ENCODE data around the gene BACH2.

Gene BACH2

DNA sequence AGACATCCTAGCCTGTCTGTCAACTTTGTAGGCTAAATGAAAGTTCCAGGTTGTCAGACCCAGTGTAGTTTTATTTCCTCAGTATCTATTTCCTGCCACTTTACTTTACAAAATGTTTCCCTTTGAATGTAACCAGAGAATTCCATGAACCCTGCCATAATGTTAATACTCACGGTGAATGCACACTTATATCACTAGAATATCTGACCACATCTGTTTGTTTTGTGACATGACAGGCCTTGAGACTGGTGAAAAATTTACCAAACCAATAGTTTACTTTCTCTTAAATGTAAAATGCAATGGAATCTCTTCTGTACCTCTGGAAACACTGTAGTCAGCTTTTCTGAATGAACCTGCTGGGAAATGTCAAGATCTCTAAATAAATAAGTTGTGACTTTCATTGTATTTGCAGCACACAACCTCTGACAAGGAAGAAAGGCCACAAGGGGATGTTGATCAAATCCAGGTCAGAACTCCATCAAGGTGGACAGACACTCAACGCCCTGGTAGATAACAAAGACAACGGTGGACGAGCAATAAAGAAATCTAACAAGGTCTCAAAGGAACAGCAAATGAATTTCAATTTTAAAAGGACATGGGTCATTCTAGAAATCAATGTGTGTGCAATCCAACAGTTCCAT, 59.2 kb downstream of the BACH2 start:
- DNase-seq = no peak

DNA sequence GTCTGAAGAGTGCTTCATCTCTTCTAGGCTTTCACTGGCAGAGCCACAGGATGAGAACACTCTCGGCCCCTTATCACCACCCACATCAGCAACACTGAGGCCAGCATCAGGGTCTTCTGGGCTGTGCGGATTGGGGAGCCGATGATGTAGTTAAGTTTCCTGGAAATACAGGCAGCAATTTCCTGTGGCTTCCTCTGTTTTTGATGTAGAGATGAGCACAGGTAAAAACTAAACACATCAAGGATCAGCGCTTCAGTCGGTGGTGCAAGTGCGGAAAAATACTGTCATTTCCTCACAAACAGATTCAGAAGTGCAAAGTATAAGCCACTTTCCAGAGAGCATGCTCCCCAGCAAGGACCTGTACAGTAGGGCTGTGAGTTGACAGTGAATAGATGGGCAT, 62.6 kb downstream of the BACH2 start:
- peak; percentile 67 to 91 (median 83) for DNase-seq

DNA sequence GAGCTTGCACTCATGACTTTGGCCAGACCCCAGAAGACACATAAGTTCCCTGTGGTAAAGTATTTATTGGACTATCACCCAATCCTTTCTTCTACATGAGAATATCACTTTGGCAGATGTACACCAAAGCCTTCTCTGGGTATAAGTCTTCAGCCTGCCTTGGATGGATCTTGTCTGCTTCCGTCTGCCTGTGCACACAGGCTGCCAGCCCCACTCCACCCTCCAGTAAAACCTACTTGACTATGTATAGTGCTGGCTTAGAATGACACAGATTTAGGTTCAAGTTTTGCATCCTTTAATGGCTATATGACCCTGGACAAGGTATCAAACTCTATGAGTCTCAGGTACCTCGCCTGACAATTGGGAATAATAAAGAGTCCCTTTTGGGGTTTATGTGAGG, 63.4 kb downstream of the BACH2 start:
- DNase-seq = peak in 4 of 6 experiments; percentile 9 to 39 (median 22)

DNA sequence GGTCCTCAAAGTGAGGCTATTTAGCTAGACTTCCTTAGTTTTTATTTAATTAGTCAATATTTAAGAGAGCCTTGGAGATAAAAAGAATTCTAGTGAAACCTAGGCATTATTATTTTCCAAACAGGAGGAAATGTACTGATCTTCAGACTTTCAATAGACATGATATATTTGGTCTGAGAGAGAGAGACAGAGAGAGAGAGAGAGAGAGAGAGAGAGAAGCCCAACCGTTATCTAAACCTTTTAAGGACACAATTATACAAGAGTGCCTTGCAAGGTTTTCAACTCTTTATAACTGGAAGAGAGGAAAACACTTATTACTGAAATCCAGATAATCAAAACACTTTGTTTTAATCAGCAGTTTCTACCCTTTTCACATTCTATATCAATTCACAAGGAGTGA, 64.8 kb downstream of the BACH2 start:
- DNase-seq = no peak

DNA sequence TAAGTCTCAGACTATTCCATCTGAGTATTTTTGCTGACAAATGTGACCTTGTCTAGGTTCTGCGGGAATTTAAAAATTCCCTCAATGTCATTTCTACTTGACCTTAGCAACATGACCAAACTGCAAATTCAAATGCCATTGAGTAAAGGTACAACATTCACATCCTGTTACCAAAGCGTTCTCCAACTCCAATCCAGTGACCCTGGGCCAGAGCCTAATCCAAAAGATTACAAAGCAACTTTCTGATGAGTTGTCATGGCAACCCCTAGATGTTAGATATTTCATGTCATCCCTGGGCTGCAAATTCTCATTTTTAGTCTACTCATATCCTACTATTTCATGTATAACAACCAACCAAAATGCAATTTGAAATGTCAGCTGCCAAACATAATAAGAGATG, 65.3 kb downstream of the BACH2 start:
- DNase-seq = no peak

DNA sequence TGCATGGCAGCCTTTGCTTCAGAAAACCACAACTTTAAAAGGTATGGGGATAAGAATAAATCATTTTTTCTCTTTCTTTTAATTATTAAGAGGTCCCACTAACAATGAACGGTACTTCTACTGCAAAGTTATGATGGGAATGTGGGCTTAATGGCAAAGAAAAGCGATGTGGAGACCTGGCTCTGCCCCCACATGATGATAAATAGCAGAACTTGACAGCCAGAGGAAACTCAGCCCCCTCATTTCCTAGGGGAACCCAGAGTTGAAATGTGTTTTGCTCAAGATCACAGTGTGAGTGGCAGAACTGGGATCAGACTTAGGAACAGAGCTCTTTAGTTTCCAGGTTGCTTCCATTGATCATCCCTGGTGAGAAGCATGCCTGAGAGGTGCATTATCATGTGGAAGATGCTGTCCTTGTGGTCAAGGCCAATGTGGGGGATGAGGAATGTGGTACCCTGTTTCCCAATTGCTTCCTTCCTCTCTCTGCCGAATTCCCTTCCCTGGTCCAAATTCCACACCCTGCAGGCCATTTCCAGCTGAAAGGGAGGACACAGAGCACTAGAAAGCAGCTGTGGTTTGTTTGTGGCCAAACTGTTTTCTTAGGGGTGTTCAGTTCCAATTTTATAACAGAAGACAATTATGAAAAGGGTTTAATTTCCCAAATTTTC, 66.0 kb downstream of the BACH2 start:
- DNase-seq = no peak

DNA sequence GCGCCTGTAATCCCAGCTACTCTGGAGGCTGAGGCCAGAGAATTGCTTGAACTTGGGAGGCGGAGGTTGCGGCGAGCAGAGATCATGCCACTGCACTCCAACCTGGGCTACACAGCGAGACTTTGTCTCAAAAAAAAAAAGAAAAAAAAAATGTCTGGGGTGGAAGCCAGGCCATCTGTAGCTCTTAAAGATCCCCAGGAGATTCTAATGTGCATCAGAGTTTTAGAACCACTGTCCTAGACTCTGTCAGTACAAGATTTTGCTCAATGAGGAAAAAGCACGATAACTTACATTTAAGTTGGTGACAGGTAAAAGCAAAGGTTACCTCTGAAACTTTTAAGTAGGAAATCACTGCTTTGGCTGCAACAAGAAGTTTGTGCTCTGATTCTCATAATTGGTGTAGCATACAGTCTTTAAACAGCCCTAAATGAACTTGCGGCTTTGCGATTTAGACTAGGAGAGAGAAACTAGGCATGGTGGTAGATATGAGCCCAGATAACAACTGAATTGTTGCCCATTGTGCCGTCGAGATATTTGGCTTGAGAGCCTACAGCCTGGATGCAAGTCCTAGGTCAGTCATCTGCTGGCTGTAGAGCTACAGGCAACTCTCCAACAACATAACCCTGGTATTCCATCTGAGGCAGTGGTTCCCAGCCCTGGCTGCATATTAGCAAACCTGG, 67.2 kb downstream of the BACH2 start:
- DNase-seq = peak in 2 of 6 experiments; percentile 21 to 26

DNA sequence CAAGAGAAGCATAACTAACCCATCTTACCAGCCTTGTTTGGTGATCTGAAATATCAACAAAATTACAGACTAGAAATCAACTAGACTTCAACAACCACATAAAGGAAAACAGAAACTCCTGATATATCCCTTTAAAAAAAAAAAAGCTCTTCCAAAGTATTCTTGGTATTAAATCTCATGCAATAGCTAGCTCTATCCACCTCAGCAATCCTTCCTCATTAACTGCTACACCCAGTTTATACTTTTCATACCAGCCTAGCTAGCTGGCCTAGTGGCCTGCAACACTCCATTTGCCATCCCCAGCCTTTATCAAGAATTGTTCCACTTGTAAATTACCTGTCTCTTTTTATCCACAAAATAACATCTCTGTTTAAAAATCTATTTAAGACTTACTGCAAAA, 69.0 kb downstream of the BACH2 start:
- DNase-seq = no peak

DNA sequence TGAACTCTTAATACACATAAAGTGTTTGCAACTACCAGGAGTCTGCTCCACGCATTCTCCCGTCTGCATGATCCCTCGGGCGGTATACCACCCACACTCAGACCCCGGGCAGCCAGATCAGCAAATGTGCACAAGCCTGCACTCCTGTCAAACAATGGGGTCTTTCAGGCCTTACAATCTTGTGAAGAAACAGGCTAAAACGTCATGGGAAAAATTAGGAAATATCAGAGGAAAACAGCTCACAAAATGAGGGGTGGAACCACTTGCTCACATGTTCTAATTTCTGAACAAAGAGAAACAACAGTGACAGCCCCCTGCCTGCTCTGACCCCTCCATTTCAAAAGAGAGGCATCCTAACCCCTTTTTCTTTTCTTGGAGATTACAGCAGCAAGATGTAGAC, 69.4 kb downstream of the BACH2 start:
- no peak for DNase-seq

DNA sequence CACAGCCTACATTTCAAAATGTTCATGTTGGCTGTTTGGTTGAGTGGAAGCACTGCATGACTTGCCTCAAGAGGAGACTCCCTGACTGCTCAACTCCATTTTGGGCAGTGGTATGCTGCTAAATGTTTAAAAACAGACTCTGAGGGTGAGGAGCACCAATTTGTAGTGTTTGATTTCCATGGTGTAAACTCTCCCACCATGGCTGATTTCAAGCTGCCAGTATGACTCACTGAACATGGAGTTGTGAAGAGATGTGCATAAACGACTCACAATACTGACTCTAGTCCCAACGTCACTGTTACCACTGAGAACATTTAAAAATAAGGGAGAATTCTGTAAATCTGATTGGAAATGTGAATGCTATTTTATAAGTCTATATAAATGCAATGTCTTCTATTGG, 70.4 kb downstream of the BACH2 start:
- no peak for DNase-seq

DNA sequence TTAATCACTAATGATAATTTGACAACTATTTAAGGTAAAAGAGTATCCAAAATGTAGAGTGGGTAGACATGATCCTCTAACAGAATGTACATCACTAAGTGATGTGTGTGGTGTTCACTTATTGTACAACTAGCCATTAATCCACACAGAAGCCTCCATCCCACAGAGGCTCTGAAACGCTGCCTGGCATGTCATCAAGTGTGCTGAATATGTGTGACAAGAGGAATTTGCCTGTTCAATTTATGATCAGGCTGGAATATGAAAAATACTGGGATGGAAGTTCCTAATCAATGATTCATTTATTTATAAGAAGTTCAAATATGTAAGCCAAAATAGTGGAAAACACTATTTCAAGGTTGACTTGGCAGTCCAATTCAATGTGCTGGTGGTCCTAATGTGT, 72.4 kb downstream of the BACH2 start:
- no peak for DNase-seq

DNA sequence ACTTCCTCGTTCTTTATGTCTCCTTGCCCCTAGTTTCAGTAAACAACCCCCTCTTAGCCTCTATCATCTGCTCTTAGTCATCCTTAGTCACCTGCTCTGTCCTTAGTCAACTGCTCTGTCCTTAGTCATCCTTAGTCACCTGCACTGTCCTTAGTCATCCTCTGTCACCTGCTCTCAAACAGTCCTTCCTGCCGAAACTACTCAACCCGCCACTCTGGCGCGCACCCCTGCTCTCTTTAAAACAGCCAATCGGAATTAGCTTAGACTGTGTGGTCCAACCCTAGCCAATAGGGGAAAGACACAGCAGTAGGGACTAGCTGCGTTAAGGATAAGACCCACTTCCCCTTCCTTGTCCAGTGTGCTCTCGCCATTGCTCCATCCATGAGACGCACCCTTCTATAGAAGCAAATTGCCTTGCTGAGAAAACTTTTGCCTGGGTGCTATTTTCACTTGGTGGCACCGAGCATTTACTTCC, 73.9 kb downstream of the BACH2 start:
- peak in 1 of 6 experiments; percentile 11 for DNase-seq

DNA sequence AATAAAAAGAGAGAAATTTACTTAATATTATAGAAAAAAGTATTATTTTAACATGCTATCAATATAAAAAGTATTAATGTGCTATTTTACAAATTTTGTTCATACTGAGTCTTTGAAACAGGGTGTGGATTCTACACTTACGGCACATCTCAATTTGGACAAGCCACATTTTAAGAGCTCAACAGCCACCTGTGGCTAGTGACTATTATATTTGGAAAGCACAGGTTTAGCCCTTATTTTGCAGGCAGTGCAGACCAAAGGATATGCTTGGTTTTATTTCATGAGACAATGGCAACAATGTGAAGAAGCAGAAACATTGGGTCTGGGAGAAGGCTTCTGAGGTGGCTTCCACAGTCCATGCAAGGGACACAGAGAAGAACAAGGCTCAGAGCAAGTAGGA, 74.6 kb downstream of the BACH2 start:
- DNase-seq = no peak

DNA sequence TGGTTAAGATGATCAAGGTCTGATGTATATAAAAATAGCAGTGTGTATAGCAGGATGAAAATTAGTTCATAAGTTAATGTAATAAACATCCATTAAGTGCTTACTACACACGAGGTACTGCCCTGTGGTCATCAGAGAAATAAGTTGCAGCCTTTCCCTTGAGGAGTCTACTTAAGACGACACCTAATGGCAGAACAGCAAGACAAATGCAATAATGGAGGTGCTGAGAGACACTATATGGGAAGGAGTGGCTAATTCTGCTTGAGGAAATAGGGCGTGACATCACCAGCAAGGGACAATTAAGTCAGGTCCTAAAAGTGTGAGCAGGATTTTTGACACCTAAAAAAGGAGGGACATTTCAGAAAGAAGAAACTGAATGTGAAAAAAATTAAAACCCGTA, 75.2 kb downstream of the BACH2 start:
- DNase-seq = no peak

DNA sequence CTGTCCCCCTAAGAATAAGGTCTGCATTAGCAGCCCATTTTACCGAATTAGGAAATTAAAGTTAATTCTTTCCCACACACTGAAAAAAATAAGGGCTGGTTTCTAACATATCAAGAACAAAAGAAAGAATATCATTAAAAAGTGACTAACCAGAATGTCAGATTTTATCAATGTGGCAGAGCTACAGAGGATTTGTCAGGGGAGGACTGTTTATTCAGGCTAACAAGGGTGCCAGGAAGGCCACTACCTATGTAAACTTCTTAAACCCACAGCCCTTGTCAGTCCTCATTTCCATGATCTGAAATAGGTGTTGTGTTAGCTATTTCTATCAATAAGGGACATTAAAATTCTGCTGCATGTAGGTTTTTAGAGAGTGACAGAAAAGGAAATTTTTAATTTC, 76.4 kb downstream of the BACH2 start:
- DNase-seq = no peak

DNA sequence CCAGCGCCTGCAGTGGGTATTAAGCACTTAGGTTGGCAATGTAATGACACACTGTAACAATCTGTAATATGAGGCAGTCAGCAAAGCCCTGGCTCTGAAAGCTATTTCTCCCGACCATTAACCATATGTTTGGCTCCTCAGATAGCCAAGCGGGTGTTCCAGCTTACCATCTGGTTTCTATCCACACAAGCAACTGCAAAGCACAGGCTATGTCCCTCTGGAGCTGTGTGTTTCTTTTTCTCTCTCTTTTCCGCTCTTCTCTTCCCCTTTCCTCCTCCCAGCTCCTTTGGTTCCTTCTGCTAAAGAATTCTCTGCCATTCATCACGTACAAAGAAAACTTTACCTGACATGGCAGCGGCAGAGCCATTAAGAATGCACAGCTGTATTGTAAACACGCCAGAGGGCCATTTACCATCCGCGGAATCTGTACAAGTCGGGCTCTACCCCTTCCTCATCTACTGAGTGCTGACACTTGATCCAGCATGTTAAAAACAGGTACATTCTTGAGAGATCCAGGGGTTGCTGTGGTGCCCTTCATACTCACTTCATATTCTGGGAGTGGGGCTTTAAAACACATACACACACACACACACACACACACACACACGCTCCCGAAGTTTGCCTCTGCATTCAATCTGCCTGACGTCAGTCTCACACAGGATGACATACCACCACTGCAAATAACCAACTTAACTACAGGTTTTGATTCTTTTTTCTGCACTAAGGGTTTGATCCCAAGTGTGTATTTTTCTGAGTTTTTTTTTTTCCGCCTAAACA, 77.2 kb downstream of the BACH2 start:
- DNase-seq = peak; percentile 24 to 55 (median 44)

DNA sequence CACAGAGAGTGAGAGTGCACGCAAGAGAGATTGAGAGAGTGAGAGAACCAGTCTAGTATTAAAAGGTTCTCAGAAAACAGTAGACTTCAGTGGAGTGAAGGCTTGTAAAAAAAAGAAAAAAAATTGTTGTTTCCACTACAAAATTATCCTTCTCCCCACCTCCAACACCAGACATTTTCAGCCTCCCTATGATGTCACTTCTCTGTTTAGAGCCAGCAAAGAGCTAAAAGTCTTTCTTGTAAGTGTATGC, 77.8 kb downstream of the BACH2 start:
- peak in 5 of 6 experiments; percentile 48 to 83 (median 70) for DNase-seq

DNA sequence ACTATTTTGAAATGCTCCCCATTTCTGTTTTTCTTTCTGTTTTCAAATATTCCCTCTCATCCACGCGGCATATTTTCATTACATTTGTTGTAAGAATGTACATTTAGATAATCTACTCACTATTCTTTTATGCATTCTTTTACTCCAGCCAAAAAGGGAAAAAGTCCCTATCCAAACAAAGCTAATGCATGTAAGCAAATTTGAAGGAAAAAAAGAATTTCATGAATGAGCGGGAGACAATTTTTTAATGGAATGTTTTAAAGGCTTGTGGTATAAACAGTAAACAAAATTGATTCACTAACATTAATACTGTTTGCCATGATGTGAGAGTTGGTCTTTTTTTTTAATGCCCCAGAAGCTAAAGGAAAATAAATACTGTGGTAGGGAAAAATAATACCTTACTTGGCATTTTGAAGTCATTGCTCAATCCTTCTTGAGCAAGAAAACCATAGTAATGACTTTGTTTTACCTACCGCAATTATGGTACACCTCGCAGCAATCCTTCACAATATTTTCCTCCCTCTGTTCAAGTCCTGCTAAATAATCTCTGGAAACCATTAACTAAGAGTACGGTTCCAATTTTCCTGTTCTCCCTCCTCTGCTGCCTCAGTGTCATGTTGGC, 79.0 kb downstream of the BACH2 start:
- no peak for DNase-seq

DNA sequence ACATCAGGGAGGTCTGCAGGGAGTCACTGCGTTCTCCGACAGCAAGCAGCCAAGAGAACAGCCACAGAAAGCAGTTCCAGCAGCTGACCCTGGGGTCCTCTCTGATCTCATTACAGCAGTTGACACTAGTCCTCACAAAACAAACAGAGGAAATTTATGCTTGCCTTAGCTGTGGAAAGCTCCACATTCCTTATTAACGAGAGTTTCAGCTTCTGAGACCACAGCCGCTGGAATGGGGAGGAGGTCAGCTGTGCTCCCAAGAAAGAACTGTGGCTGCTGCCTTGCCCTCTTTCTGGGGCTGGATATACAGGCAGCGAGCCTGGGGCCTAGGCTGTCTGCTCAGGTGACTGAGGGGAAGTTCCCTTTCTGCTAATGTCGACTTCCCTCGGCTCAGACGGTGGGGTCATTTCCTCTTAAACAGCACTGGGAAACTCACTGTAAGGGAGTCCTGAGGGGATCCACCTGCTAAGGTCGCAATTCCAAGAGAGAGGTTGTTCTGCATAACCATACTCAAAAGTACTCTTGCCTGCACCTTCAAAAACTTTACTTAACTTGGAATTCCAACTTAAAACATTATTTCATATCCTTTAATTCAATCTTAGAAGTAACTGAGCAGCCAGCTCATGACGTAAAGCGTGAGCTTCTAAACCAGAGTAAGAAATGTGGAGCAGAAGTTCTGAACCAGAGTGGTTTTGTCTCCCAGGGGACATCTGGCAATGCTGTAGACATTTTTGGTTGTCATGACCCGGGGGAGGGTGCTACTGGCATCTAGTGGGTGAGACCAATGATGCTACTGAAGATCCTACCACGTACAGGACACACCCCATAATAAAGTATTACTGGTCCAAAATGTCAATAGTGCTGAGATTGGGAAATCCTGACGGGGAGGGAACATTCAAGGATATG, 80.3 kb downstream of the BACH2 start:
- peak; percentile 34 to 76 (median 61) for DNase-seq

DNA sequence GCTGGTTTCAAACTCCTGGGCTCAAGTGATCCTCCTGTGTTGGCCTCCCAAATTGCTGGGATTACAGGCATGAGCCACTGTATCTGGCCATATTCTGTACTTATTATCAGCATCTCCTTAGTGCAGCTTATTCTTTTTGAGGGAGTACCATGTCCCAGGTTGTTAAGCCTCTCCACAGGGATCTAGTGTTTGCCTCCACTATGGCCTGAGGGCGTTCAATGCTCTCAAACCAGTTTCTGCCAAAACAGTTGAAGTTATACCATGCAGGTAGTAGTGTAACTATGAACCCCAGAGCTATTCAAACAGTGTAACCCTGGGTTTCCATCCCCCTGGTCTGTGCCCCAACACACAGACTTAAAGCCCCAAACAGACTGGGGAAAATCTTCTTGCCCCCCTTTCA, 81.7 kb downstream of the BACH2 start:
- no peak for DNase-seq

DNA sequence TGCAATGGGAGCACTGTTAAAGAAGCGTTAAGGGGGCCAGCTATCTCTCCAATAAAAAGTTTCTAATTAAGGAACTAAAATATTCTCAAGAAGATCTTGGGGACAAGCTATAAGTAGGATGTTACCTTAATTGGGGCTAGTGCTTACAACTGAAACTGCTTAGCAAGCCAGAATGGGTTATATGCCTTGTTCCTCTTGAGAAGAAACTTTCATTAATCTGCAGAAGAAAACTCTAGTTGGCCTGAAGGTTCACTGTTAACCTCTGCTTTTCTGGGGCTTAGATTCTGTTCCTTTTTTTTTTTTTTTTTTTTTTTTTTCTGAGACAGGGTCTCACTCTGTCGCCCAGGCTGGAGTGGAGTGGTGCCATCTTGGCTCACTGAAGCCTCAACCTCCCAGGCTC, 82.2 kb downstream of the BACH2 start:
- no peak for DNase-seq

DNA sequence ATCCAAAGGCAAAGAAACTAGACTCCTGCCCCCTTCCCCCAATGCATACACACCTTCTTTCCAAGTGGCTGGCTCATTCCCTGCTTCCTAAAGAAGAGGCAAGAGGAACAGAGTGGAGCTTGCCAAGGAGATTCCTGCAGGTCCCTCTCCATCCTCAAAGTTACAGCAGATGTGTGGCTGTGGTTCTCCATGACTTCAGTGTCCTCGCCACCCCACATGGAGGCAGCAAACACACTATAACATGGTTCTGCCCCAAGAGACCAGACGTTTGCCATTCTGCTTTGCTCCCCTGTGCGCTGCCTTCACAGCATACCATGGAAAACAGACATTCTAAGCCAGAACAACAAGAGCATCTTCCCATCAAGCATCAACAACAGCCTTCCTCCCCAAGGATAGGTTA, 84.4 kb downstream of the BACH2 start:
- peak in 4 of 6 experiments; percentile 18 to 43 (median 30) for DNase-seq
